Measurements from ENCODE around the gene S100A13.
"Not testable (repeated sequence)": the region's sequence is repeated elsewhere in the genome, so short reads cannot be mapped to it uniquely, and the experiment has no call there.

GRCh38 chr1:153582836-153583235 is 44.5 kb downstream of the S100A13 start:
- TF ChIP-seq POLR2A, CTCF (IDR thresholded peaks at IDR 0.05): not testable (repeated sequence)

All from suprapubic skin (tissue), 3 donors.